ENCODE data around the gene FAM209B.

DNA sequence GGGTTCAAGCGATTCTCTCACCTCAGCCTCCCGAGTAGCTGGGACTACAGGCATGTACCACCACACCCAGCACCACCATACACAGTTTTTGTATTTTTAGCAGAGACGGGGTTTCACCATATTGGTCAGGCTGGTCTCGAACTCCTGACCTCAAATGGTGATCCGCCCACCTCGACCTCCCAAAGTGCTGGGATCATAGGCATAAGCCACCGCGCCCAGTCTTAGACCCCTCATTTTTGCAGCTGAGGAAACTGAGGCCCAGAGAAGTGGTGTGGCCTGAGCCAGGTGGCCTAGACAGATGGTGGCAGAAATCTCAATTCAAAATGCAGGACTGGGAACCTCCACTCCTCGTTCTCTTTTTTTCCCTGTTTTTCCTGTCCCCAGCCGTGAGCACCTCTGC is 21.1 kb upstream of the FAM209B start:
- TF ChIP-seq, protein P1, sequence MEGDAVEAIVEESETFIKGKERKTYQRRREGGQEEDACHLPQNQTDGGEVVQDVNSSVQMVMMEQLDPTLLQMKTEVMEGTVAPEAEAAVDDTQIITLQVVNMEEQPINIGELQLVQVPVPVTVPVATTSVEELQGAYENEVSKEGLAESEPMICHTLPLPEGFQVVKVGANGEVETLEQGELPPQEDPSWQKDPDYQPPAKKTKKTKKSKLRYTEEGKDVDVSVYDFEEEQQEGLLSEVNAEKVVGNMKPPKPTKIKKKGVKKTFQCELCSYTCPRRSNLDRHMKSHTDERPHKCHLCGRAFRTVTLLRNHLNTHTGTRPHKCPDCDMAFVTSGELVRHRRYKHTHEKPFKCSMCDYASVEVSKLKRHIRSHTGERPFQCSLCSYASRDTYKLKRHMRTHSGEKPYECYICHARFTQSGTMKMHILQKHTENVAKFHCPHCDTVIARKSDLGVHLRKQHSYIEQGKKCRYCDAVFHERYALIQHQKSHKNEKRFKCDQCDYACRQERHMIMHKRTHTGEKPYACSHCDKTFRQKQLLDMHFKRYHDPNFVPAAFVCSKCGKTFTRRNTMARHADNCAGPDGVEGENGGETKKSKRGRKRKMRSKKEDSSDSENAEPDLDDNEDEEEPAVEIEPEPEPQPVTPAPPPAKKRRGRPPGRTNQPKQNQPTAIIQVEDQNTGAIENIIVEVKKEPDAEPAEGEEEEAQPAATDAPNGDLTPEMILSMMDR (IDR thresholded peaks at IDR 0.05) = no peak
- no peak for TF ChIP-seq POLR2A (IDR thresholded peaks at IDR 0.05)
